ENCODE data around the gene SLC8A1.

DNA sequence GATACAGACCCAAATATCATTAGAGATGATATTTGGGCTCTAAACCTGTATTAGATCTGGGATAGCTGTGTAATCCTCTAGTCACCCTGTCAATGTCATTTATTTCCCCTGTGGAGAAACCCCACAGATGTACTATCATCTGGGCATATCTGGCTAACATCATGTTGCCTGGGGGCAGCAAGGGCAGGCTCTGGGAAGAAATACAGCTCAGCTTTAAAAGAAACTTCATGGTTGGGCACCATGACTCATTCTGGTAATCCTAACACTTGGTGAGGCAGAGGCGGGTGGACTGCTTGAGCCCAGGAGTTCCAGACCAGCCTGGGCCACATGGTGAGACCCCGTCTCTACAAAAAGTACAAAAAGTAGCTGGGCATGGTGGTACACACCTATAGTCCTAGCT lies 282.5 kb downstream of the SLC8A1 start:
- TF ChIP-seq POLR2AphosphoS5 (IDR thresholded peaks at IDR 0.05; ENCODE audit: borderline replicate concordance, low read depth, low read length) = no peak
- TF ChIP-seq EZH2 (IDR thresholded peaks at IDR 0.05) = no peak
- TF ChIP-seq FOXP2 (optimal IDR thresholded peaks at IDR 0.05; ENCODE audit: control extremely low read depth, extremely low read length, insufficient read depth) = no peak
